SK-N-SH (cell line): ENCODE results near the gene MAML3. TPM values are rescaled to one million over a fixed set of nuclear protein-coding genes. Genes with fewer than 3 reads are reported as not detected.

Source experiments
- CTCF ChIA-PET: fragments of 300-600, 350-600 bp; formaldehyde crosslinking; extraction: SDS; loops from one replicate; lab custom pipeline; 2021; lab: Yijun Ruan, JAX
- POLR2A ChIA-PET: fragments of 350-600 bp; sonication (Branson Sonifier 250); formaldehyde crosslinking; extraction: SDS; loops from one replicate; lab custom pipeline; 2020; ENCODE audit warnings: antibody characterized with exemption, inconsistent platforms; lab: Yijun Ruan, JAX
- DNase-seq: peaks from one replicate; pipeline ENCODE4 v3.0.0; 2012
- H2AFZ ChIP-seq: fragments of 200-600 bp; sonication (generic); 2 replicates; pipeline ENCODE4 v1.8.1; 2016; ENCODE audit warnings: antibody characterized with exemption, mild to moderate bottlenecking, low read depth
- H3F3A ChIP-seq: fragments of 200-600 bp; sonication (generic); replicated peaks from 2 replicates; pipeline ENCODE3; 2016; ENCODE audit warnings: antibody characterized with exemption, mild to moderate bottlenecking; ENCODE audit not compliant: insufficient read depth
- H3K27ac ChIP-seq, 2 experiments: fragments of 200-500 bp in 1 of 2; fragments of 200-600 bp in 1 of 2; sonication (Bioruptor generic) in 1 of 2; sonication (generic), shearing (Covaris generic) in 1 of 2; 2 replicates each; pipeline versions ENCODE4 v1.5.1 to v1.6.1; 2014 to 2016; ENCODE audit warnings: low read depth in 2 of 2, inconsistent platforms in 1 of 2, low read length in 1 of 2, mild to moderate bottlenecking in 1 of 2, mixed read lengths in 1 of 2
- H3K27me3 ChIP-seq: fragments of 200-600 bp; sonication (generic), shearing (Covaris generic); 2 replicates; pipeline ENCODE4 v1.6.1; 2016; ENCODE audit warnings: mixed run types; ENCODE audit not compliant: insufficient read depth
- H3K36me3 ChIP-seq, 2 experiments: fragments of 200-500 bp in 1 of 2; fragments of 200-600 bp in 1 of 2; sonication (Bioruptor generic) in 1 of 2; sonication (generic) in 1 of 2; replicated peaks in 1 of 2; 2 replicates each; pipeline versions ENCODE3 to v1.5.1; 2014 to 2016; ENCODE audit warnings: low read length in 1 of 2, mild to moderate bottlenecking in 1 of 2; ENCODE audit not compliant: insufficient read depth in 2 of 2, control insufficient read depth in 1 of 2
- H3K4me1 ChIP-seq, 2 experiments: fragments of 200-500 bp in 1 of 2; fragments of 200-600 bp in 1 of 2; sonication (Bioruptor generic) in 1 of 2; sonication (generic), shearing (Covaris generic) in 1 of 2; 2 replicates each; pipeline versions ENCODE4 v1.5.1 to v1.6.1; 2014 to 2016; ENCODE audit warnings: low read depth in 1 of 2, low read length in 1 of 2, mixed run types in 1 of 2; ENCODE audit not compliant: insufficient read depth in 2 of 2, control insufficient read depth in 1 of 2
- H3K4me2 ChIP-seq: fragments of 200-600 bp; sonication (generic), shearing (Covaris generic); 2 replicates; pipeline ENCODE4 v1.6.1; 2017; ENCODE audit warnings: mixed run types
- H3K4me3 ChIP-seq, 2 experiments: fragments of 200-500 bp in 1 of 2; fragments of 200-600 bp in 1 of 2; sonication (Bioruptor generic) in 1 of 2; sonication (generic), shearing (Covaris generic) in 1 of 2; 2 replicates each; pipeline versions ENCODE4 v1.5.1 to v1.8.1; 2014 to 2016; ENCODE audit warnings: low read depth in 2 of 2, inconsistent platforms in 1 of 2, low read length in 1 of 2, mild to moderate bottlenecking in 1 of 2, mixed read lengths in 1 of 2, moderate library complexity in 1 of 2
- H3K79me2 ChIP-seq: fragments of 200-600 bp; sonication (generic); 2 replicates; pipeline ENCODE4 v1.8.1; 2017; ENCODE audit warnings: mild to moderate bottlenecking; ENCODE audit not compliant: insufficient read depth
- H3K9ac ChIP-seq: fragments of 200-600 bp; sonication (generic); 2 replicates; pipeline ENCODE4 v1.6.1; 2017; ENCODE audit warnings: mixed run types
- H3K9me2 ChIP-seq: fragments of 200-600 bp; sonication (generic); 2 replicates; pipeline ENCODE4 v1.6.1; 2017; ENCODE audit warnings: mixed run types
- H3K9me3 ChIP-seq: fragments of 200-600 bp; sonication (generic); 2 replicates; pipeline ENCODE4 v1.6.1; 2017; ENCODE audit warnings: mixed run types, mild to moderate bottlenecking, moderate library complexity
- H4K20me1 ChIP-seq: fragments of 200-600 bp; sonication (generic); 2 replicates; pipeline ENCODE4 v1.6.1; 2017; ENCODE audit warnings: mild to moderate bottlenecking, mixed run types; ENCODE audit not compliant: insufficient read depth
- ELF1 ChIP-seq: IDR thresholded peaks from 2 replicates; pipeline ENCODE4 v1.4.0; 2012
- EP300 ChIP-seq, 2 experiments: IDR thresholded peaks; 2 replicates each; pipeline versions ENCODE4 v1.4.0 to v1.6.1; 2012; ENCODE audit warnings: borderline replicate concordance in 1 of 2, low read depth in 1 of 2, low read length in 1 of 2
- EZH2phosphoT487 ChIP-seq: fragments of 200-600 bp; sonication (generic); IDR thresholded peaks from 2 replicates; pipeline ENCODE4 v1.6.1; 2017; ENCODE audit warnings: low read depth, mixed run types, mild to moderate bottlenecking, antibody characterized with exemption, moderate library complexity, borderline replicate concordance
- FOSL2 ChIP-seq: IDR thresholded peaks from 2 replicates; pipeline ENCODE4 v1.4.0; 2012; ENCODE audit warnings: low read depth, mild to moderate bottlenecking, moderate library complexity, borderline replicate concordance
- FOXJ3 ChIP-seq: sonication (generic); formaldehyde crosslinking; IDR thresholded peaks from 2 replicates; pipeline ENCODE4 v1.5.1; 2020; ENCODE audit warnings: mild to moderate bottlenecking, missing genetic modification reagents
- GABPA ChIP-seq: IDR thresholded peaks from 2 replicates; pipeline ENCODE4 v1.4.0; 2012; ENCODE audit warnings: low read depth, mild to moderate bottlenecking
- GATA2 ChIP-seq: sonication (generic); formaldehyde crosslinking; IDR thresholded peaks from 2 replicates; pipeline ENCODE4 v1.5.0; 2020; ENCODE audit warnings: mild to moderate bottlenecking, missing genetic modification reagents
- JUND ChIP-seq: IDR thresholded peaks from 2 replicates; pipeline ENCODE4 v1.4.0; 2012
- MXI1 ChIP-seq: IDR thresholded peaks from 2 replicates; pipeline ENCODE4 v1.6.1; 2012; ENCODE audit warnings: mild to moderate bottlenecking, low read depth, low read length, improper control_type of control experiment
- PBX3 ChIP-seq: IDR thresholded peaks from 2 replicates; pipeline ENCODE4; 2012
- POLR2AphosphoS5 ChIP-seq: IDR thresholded peaks from 2 replicates; pipeline ENCODE4 v1.6.1; 2012; ENCODE audit warnings: low read depth, low read length
- RAD21 ChIP-seq: IDR thresholded peaks from 2 replicates; pipeline ENCODE4 v1.6.1; 2012; ENCODE audit warnings: mild to moderate bottlenecking, low read length
- RCOR1 ChIP-seq: fragments of 150-350 bp; IDR thresholded peaks from 2 replicates; pipeline ENCODE4 v1.6.1; 2017; ENCODE audit warnings: antibody characterized with exemption, low read length
- RFX5 ChIP-seq: IDR thresholded peaks from 2 replicates; pipeline ENCODE4 v1.6.1; 2012; ENCODE audit warnings: mild to moderate bottlenecking, improper control_type of control experiment, low read length
- RXRA ChIP-seq: IDR thresholded peaks from 2 replicates; pipeline ENCODE4 v1.4.0; 2012; ENCODE audit warnings: low read depth, mild to moderate bottlenecking, borderline replicate concordance
- SIN3A ChIP-seq: IDR thresholded peaks from 2 replicates; pipeline ENCODE4 v1.6.1; 2012; ENCODE audit warnings: low read depth, mild to moderate bottlenecking, low read length, moderate library complexity, borderline replicate concordance
- SMC3 ChIP-seq: IDR thresholded peaks from 2 replicates; pipeline ENCODE4 v1.6.1; 2012; ENCODE audit warnings: low read depth, low read length, improper control_type of control experiment
- TAF1 ChIP-seq: IDR thresholded peaks from 2 replicates; pipeline ENCODE4 v1.6.1; 2012; ENCODE audit warnings: low read depth, mild to moderate bottlenecking, low read length, moderate library complexity, borderline replicate concordance
- TCF12 ChIP-seq: IDR thresholded peaks from 2 replicates; pipeline ENCODE4 v1.4.0; 2012
- TEAD4 ChIP-seq: IDR thresholded peaks from 2 replicates; pipeline ENCODE4 v1.4.0; 2012; ENCODE audit warnings: mild to moderate bottlenecking, borderline replicate concordance; ENCODE audit not compliant: insufficient read depth
- USF1 ChIP-seq: IDR thresholded peaks from 2 replicates; pipeline ENCODE4 v1.4.0; 2012; ENCODE audit warnings: low read depth, borderline replicate concordance
- USF2 ChIP-seq: fragments of 150-350 bp; IDR thresholded peaks from 2 replicates; pipeline ENCODE4 v1.6.1; 2017; ENCODE audit warnings: antibody characterized with exemption, low read length, low read depth, borderline replicate concordance
- ZBTB33 ChIP-seq: IDR thresholded peaks from 2 replicates; pipeline ENCODE4 v1.4.0; 2012; ENCODE audit warnings: low read depth, borderline replicate concordance
- WGBS: methylation state at CpG from one replicate; pipeline ENCODE4 v1.1.6; 2017; ENCODE audit warnings: low lambda C conversion rate; 5-methylcytosine and 5-hydroxymethylcytosine counted together
- polyA plus RNA-seq, 3 experiments: library from polyadenylated mRNA; depleted of rRNA; stranded (reverse); fragments of >200 nt; gene quantifications; 2 replicates each; pipeline ENCODE4 v1.2.3, GENCODE V29; 2012
- TF ChIP-seq, protein P1 (sequence below): IDR thresholded peaks from 2 replicates; pipeline ENCODE4 v1.6.1; 2012; ENCODE audit warnings: mild to moderate bottlenecking, low read depth, low read length, moderate library complexity

MAML3 gene
- polyA plus RNA-seq, 1 of the 3 experiments (the other 2 are of a cell fraction) = 5.3 TPM

GRCh38 chr4:140092094-140092851, 61.7 kb downstream of the MAML3 start:
- Histone ChIP-seq H3K27me3 (no peaks in the 10 kb centered on the region), H3K9ac (peak overlapping the region; percentile 65), H3K27ac (peak overlapping the region; percentile 97 to 99), H3F3A (peaks cover 33% of the 10 kb centered on the region), H3K36me3 (no peaks in the 10 kb centered on the region), H3K4me1 (peaks cover 50 to 55% of the 10 kb centered on the region in 2 experiments), H3K4me3 (peak overlapping the region; percentile 29 to 60), H3K9me3 (no peaks in the 10 kb centered on the region), H3K4me2 (peak overlapping the region; percentile 90), H3K79me2 (0 out of 2 replicates have a peak, but pooled peaks cover 6% of the 10 kb centered on the region), H2AFZ (peak overlapping the region; percentile 81), H4K20me1 (no peaks in the 10 kb centered on the region), H3K9me2 (no peaks in the 10 kb centered on the region)
- ChIA-PET CTCF (interaction anchor here (1.5 kb wide), 1 partner anchor 435 kb away, joined by 4 read pairs; no protein-coding TSS in a partner anchor), POLR2A (interaction anchor here (0.9 to 3.1 kb wide), 4 partner anchors 43 to 161 kb away, joined by 3 to 46 read pairs (median 4); partner anchors contain the start of gene MAML3)
- whole genome bisulfite sequencing = 28% methylated on average over 23 of the region's 23 CpGs
- peak; percentile 74 for DNase-seq
- TF ChIP-seq RXRA (no peak), EP300 (IDR thresholded peaks at IDR 0.05; ENCODE audit: borderline replicate concordance in 1 of 2, low read depth in 1 of 2, low read length in 1 of 2) (peak in 1 of 2 experiments; percentile 97; a peak in 2 of 4 replicates), USF2 (no peak), RAD21 (peak; percentile 51), SIN3A (no peak), FOXJ3 (CRISPR knock-in tag) (peak; percentile 88; the same call in 1 of the 2 replicates), ELF1 (no peak), EZH2phosphoT487 (no peak), ZBTB33 (no peak), TAF1 (no peak), GABPA (no peak), JUND (0 out of 2 replicates have a peak, but pooled peaks have one; percentile 10), RFX5 (peak; percentile 66; the same call in 1 of the 2 replicates), GATA2 (peak; percentile 92), RCOR1 (peak; percentile 78; the same call in 1 of the 2 replicates), FOSL2 (no peak), USF1 (no peak), SMC3 (peak; percentile 31; the same call in 1 of the 2 replicates), TCF12 (peak; percentile 58; the same call in 1 of the 2 replicates), PBX3 (peak; percentile 38), POLR2AphosphoS5 (peak; percentile 29; the same call in 1 of the 2 replicates), MXI1 (peak; percentile 92), TEAD4 (no peak)
- TF ChIP-seq, protein P1, sequence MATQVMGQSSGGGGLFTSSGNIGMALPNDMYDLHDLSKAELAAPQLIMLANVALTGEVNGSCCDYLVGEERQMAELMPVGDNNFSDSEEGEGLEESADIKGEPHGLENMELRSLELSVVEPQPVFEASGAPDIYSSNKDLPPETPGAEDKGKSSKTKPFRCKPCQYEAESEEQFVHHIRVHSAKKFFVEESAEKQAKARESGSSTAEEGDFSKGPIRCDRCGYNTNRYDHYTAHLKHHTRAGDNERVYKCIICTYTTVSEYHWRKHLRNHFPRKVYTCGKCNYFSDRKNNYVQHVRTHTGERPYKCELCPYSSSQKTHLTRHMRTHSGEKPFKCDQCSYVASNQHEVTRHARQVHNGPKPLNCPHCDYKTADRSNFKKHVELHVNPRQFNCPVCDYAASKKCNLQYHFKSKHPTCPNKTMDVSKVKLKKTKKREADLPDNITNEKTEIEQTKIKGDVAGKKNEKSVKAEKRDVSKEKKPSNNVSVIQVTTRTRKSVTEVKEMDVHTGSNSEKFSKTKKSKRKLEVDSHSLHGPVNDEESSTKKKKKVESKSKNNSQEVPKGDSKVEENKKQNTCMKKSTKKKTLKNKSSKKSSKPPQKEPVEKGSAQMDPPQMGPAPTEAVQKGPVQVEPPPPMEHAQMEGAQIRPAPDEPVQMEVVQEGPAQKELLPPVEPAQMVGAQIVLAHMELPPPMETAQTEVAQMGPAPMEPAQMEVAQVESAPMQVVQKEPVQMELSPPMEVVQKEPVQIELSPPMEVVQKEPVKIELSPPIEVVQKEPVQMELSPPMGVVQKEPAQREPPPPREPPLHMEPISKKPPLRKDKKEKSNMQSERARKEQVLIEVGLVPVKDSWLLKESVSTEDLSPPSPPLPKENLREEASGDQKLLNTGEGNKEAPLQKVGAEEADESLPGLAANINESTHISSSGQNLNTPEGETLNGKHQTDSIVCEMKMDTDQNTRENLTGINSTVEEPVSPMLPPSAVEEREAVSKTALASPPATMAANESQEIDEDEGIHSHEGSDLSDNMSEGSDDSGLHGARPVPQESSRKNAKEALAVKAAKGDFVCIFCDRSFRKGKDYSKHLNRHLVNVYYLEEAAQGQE = no peak
